Upper lobe of left lung (tissue), 4 donors: ENCODE measurements around the gene ANKRD65.

Experiments
- CTCF ChIP-seq, 6 experiments: fragments of 450-650 bp in 4 of 6; fragments of 200-600 bp in 2 of 6; sonication (generic) in 2 of 6; IDR thresholded peaks; one replicate each; pipeline ENCODE4 v1.5.1; 2016 to 2019; ENCODE audit warnings: antibody characterized with exemption in 6 of 6
- POLR2A ChIP-seq, 4 donors: fragments of 450-650 bp; IDR thresholded peaks; one replicate each; pipeline ENCODE4 v1.5.1; 2016 to 2017; ENCODE audit warnings: antibody characterized with exemption in 4 of 4, mild to moderate bottlenecking in 2 of 4
- POLR2AphosphoS5 ChIP-seq, 2 donors: sonication (generic); formaldehyde crosslinking; IDR thresholded peaks; one replicate each; pipeline ENCODE4 v1.5.1; 2017; ENCODE audit warnings: antibody characterized with exemption in 2 of 2

- TF ChIP-seq POLR2A (IDR thresholded peaks at IDR 0.05) (no peak), CTCF (IDR thresholded peaks at IDR 0.05) (no peak), POLR2AphosphoS5 (IDR thresholded peaks at IDR 0.05) (no peak)
These were observed 20.3 kb downstream of the ANKRD65 start for GRCh38 chr1:1400576-1401456.
